GM23248 (cell line): ENCODE data around the gene XXYLT1.

Experiments used
- EZH2 ChIP-seq: fragments of 200-600 bp; sonication (generic); IDR thresholded peaks from 2 replicates; pipeline ENCODE4 v1.6.1; 2018; ENCODE audit warnings: antibody characterized with exemption, mild to moderate bottlenecking; ENCODE audit not compliant: insufficient read depth, poor library complexity, severe bottlenecking
- EZH2phosphoT487 ChIP-seq: fragments of 200-600 bp; sonication (generic); IDR thresholded peaks from 2 replicates; pipeline ENCODE4 v1.6.1; 2018; ENCODE audit warnings: antibody characterized with exemption, moderate library complexity, mild to moderate bottlenecking, low read depth; ENCODE audit not compliant: insufficient read depth

GRCh38 chr3:195208183-195208582, 62.8 kb downstream of the XXYLT1 start:
- no peak for TF ChIP-seq EZH2
- no peak for TF ChIP-seq EZH2phosphoT487
